Neural cell (in vitro differentiated cells): ENCODE data around the gene KCNQ2.
"Not testable (repeated sequence)": the region's sequence is repeated elsewhere in the genome, so short reads cannot be mapped to it uniquely, and the experiment has no call there.

Source experiments
- EP300 ChIP-seq: fragments of 450-650 bp; conservative IDR thresholded peaks from 2 replicates; pipeline ENCODE4 v1.6.1; 2014; ENCODE audit warnings: antibody characterized with exemption, mild to moderate bottlenecking, moderate library complexity; ENCODE audit not compliant: poor library complexity, severe bottlenecking
- EZH2 ChIP-seq: fragments of 200-600, 300-800 bp; shearing (Covaris generic), sonication (generic); IDR thresholded peaks from 2 replicates; pipeline ENCODE4 v1.6.1; 2014; ENCODE audit warnings: antibody characterized with exemption, low read length, borderline replicate concordance, mild to moderate bottlenecking; ENCODE audit not compliant: insufficient read depth, poor library complexity, severe bottlenecking
- MXI1 ChIP-seq: fragments of 450-650 bp; conservative IDR thresholded peaks from 2 replicates; pipeline ENCODE4 v1.6.1; 2014; ENCODE audit warnings: antibody characterized with exemption, mild to moderate bottlenecking; ENCODE audit not compliant: poor library complexity, severe bottlenecking
- POLR2AphosphoS5 ChIP-seq: IDR thresholded peaks from 2 replicates; pipeline ENCODE4 v1.6.1; 2012
- RAD21 ChIP-seq: fragments of 450-650 bp; conservative IDR thresholded peaks from 2 replicates; pipeline ENCODE4 v1.6.1; 2014; ENCODE audit warnings: antibody characterized with exemption, mild to moderate bottlenecking, moderate library complexity
- SMC3 ChIP-seq: fragments of 450-650 bp; conservative IDR thresholded peaks from 2 replicates; pipeline ENCODE4 v1.6.1; 2014; ENCODE audit warnings: antibody characterized with exemption, mild to moderate bottlenecking, moderate library complexity; ENCODE audit not compliant: poor library complexity
- TAF1 ChIP-seq: IDR thresholded peaks from 2 replicates; pipeline ENCODE4 v1.6.1; 2012; ENCODE audit warnings: low read depth
- TF ChIP-seq, protein P1 (sequence below): fragments of 450-650 bp; IDR thresholded peaks from 2 replicates; pipeline ENCODE4 v1.5.1; 2014; ENCODE audit warnings: antibody characterized with exemption, mild to moderate bottlenecking, moderate library complexity; ENCODE audit not compliant: poor library complexity, severe bottlenecking
- TF ChIP-seq, protein P2 (sequence below): IDR thresholded peaks from 2 replicates; pipeline ENCODE4 v1.6.1; 2012; ENCODE audit warnings: borderline replicate concordance

GRCh38 chr20:63514520-63514919 lies 42.1 kb upstream of the KCNQ2 start:
- TF ChIP-seq, protein P1, sequence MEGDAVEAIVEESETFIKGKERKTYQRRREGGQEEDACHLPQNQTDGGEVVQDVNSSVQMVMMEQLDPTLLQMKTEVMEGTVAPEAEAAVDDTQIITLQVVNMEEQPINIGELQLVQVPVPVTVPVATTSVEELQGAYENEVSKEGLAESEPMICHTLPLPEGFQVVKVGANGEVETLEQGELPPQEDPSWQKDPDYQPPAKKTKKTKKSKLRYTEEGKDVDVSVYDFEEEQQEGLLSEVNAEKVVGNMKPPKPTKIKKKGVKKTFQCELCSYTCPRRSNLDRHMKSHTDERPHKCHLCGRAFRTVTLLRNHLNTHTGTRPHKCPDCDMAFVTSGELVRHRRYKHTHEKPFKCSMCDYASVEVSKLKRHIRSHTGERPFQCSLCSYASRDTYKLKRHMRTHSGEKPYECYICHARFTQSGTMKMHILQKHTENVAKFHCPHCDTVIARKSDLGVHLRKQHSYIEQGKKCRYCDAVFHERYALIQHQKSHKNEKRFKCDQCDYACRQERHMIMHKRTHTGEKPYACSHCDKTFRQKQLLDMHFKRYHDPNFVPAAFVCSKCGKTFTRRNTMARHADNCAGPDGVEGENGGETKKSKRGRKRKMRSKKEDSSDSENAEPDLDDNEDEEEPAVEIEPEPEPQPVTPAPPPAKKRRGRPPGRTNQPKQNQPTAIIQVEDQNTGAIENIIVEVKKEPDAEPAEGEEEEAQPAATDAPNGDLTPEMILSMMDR = not testable (repeated sequence)
- not testable (repeated sequence) for TF ChIP-seq POLR2AphosphoS5, EZH2, SMC3, RAD21, EP300, MXI1, TAF1
- TF ChIP-seq, protein P2, sequence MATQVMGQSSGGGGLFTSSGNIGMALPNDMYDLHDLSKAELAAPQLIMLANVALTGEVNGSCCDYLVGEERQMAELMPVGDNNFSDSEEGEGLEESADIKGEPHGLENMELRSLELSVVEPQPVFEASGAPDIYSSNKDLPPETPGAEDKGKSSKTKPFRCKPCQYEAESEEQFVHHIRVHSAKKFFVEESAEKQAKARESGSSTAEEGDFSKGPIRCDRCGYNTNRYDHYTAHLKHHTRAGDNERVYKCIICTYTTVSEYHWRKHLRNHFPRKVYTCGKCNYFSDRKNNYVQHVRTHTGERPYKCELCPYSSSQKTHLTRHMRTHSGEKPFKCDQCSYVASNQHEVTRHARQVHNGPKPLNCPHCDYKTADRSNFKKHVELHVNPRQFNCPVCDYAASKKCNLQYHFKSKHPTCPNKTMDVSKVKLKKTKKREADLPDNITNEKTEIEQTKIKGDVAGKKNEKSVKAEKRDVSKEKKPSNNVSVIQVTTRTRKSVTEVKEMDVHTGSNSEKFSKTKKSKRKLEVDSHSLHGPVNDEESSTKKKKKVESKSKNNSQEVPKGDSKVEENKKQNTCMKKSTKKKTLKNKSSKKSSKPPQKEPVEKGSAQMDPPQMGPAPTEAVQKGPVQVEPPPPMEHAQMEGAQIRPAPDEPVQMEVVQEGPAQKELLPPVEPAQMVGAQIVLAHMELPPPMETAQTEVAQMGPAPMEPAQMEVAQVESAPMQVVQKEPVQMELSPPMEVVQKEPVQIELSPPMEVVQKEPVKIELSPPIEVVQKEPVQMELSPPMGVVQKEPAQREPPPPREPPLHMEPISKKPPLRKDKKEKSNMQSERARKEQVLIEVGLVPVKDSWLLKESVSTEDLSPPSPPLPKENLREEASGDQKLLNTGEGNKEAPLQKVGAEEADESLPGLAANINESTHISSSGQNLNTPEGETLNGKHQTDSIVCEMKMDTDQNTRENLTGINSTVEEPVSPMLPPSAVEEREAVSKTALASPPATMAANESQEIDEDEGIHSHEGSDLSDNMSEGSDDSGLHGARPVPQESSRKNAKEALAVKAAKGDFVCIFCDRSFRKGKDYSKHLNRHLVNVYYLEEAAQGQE = not testable (repeated sequence)
